ENCODE data around the gene PTGR2.

DNA sequence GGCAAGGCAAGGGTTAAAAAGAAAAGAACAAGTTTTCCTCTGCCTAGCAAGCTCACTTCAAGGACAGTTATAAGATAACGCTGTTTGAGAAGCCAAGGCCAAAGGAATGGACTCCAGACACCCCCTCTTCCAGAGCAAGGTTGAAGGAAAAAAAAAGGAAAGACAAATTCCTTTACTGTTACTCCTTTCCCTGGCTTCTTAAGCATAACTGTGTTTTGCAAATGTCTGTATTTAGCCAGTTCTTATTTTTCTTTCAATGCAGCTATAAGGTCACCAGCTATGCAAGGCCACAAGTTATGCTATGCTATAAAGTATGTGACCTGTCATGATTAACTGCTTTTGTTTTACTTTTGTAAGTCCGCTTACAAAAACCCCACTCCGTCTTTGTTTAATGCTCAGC is 61.6 kb downstream of the PTGR2 start:
- TF ChIP-seq, protein P1, sequence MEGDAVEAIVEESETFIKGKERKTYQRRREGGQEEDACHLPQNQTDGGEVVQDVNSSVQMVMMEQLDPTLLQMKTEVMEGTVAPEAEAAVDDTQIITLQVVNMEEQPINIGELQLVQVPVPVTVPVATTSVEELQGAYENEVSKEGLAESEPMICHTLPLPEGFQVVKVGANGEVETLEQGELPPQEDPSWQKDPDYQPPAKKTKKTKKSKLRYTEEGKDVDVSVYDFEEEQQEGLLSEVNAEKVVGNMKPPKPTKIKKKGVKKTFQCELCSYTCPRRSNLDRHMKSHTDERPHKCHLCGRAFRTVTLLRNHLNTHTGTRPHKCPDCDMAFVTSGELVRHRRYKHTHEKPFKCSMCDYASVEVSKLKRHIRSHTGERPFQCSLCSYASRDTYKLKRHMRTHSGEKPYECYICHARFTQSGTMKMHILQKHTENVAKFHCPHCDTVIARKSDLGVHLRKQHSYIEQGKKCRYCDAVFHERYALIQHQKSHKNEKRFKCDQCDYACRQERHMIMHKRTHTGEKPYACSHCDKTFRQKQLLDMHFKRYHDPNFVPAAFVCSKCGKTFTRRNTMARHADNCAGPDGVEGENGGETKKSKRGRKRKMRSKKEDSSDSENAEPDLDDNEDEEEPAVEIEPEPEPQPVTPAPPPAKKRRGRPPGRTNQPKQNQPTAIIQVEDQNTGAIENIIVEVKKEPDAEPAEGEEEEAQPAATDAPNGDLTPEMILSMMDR (IDR thresholded peaks at IDR 0.05), result no peak
- TF ChIP-seq EZH2 (IDR thresholded peaks at IDR 0.05; ENCODE audit: borderline replicate concordance, insufficient read depth, low read depth, low read length, poor library complexity, severe bottlenecking), result no peak
